Endothelial cell of umbilical vein (primary cell): ENCODE measurements around the gene C17orf113. TPM values are rescaled to one million over a fixed set of nuclear protein-coding genes. Genes with fewer than 3 reads are reported as not detected.
A peak's percentile ranks its signal among the peaks of the same experiment; 100 is the strongest.

Source experiments
- BruUV-seq: library from RNA; stranded (reverse); fragments of 400-500 nt; replicated peaks from 2 replicates; lab custom pipeline; 2021; lab: Mats Ljungman, UMichigan
- CTCF ChIA-PET: fragments of 300-600, 350-600 bp; sonication (Branson Sonifier 250); formaldehyde crosslinking; loops from one replicate; lab custom pipeline; 2021; ENCODE audit warnings: antibody characterized with exemption, inconsistent platforms; lab: Charles Lee
- POLR2A ChIA-PET: fragments of 300-600, 350-600 bp; sonication (Branson Sonifier 250); formaldehyde crosslinking; loops from one replicate; lab custom pipeline; 2021; ENCODE audit warnings: antibody characterized with exemption, inconsistent platforms; lab: Charles Lee
- DNase-seq: peaks from one replicate; pipeline ENCODE4 v3.0.0-alpha.2; 2011; ENCODE audit warnings: low read depth, low spot score
- FAIRE-seq: peaks from 2 replicates; lab custom pipeline; 2011; peaks lifted over from hg19 to GRCh38; lab: Jason Lieb, UNC
- H2AFZ ChIP-seq: 2 replicates; pipeline ENCODE4 v1.6.0; 2012; ENCODE audit warnings: low read depth, low read length, control low read depth, inconsistent platforms
- H3K27ac ChIP-seq: 2 replicates; pipeline ENCODE4 v1.5.1; 2011; ENCODE audit warnings: low read depth, mild to moderate bottlenecking, control low read depth, low read length, moderate library complexity; ENCODE audit not compliant: insufficient read depth
- H3K27me3 ChIP-seq, 2 experiments: 2 replicates each; pipeline versions ENCODE4 v1.6.0 to v1.6.1; 2011; ENCODE audit warnings: low read length in 2 of 2, mixed read lengths in 1 of 2; ENCODE audit not compliant: control insufficient read depth in 2 of 2, insufficient read depth in 2 of 2
- H3K36me3 ChIP-seq, 2 experiments: 2 replicates in 1 of 2; 3 replicates in 1 of 2; pipeline ENCODE4 v1.5.1; 2011; ENCODE audit warnings: low read length in 2 of 2, mild to moderate bottlenecking in 1 of 2, moderate library complexity in 1 of 2; ENCODE audit not compliant: control insufficient read depth in 2 of 2, insufficient read depth in 2 of 2; ENCODE audit errors: extremely low read depth in 1 of 2
- H3K4me1 ChIP-seq: 3 replicates; pipeline ENCODE4 v1.5.1; 2011; ENCODE audit warnings: mild to moderate bottlenecking, low read length; ENCODE audit not compliant: control insufficient read depth, insufficient read depth; ENCODE audit errors: extremely low read depth
- H3K4me2 ChIP-seq: 2 replicates; pipeline ENCODE4 v1.6.1; 2011; ENCODE audit warnings: low read length, control low read depth, mixed read lengths; ENCODE audit not compliant: insufficient read depth
- H3K4me3 ChIP-seq, 3 experiments: fragments of 200-600 bp in 1 of 3; sonication (generic), shearing (Covaris generic) in 1 of 3; replicated peaks in 1 of 3; 2 replicates each; pipeline ENCODE4 v1.5.1; 2011 to 2016; ENCODE audit warnings: control low read depth in 3 of 3, low read length in 3 of 3, mild to moderate bottlenecking in 2 of 3, inconsistent platforms in 1 of 3, low read depth in 1 of 3, moderate library complexity in 1 of 3; ENCODE audit not compliant: insufficient read depth in 1 of 3
- H3K79me2 ChIP-seq: 2 replicates; pipeline ENCODE4 v1.6.0; 2012; ENCODE audit warnings: low read length, inconsistent platforms; ENCODE audit not compliant: control insufficient read depth, insufficient read depth
- H3K9ac ChIP-seq: replicated peaks from 2 replicates; pipeline ENCODE3; 2011; ENCODE audit warnings: low read length, control low read depth; ENCODE audit not compliant: insufficient read depth; ENCODE audit errors: extremely low read depth
- H3K9me1 ChIP-seq: replicated peaks from 3 replicates; pipeline ENCODE4 v1.6.0; 2011; ENCODE audit warnings: mild to moderate bottlenecking, low read length; ENCODE audit not compliant: control insufficient read depth, insufficient read depth; ENCODE audit errors: extremely low read depth
- H3K9me3 ChIP-seq: replicated peaks from 2 replicates; pipeline ENCODE4 v1.5.1; 2012; ENCODE audit warnings: low read length, inconsistent platforms; ENCODE audit not compliant: control insufficient read depth, insufficient read depth
- H4K20me1 ChIP-seq: replicated peaks from 2 replicates; pipeline ENCODE3; 2011; ENCODE audit warnings: mild to moderate bottlenecking, low read length; ENCODE audit not compliant: control insufficient read depth, insufficient read depth; ENCODE audit errors: extremely low read depth
- CTCF ChIP-seq, 2 donors: IDR thresholded peaks; 1 replicate in 1 of 2; 2 replicates in 1 of 2; pipeline ENCODE4 v1.5.1; 2011; ENCODE audit warnings: low read length in 2 of 2, mild to moderate bottlenecking in 2 of 2, moderate library complexity in 2 of 2, control low read depth in 1 of 2, inconsistent platforms in 1 of 2, low read depth in 1 of 2; ENCODE audit not compliant: insufficient read depth in 1 of 2; ENCODE audit errors: extremely low read depth in 1 of 2
- EZH2 ChIP-seq: IDR thresholded peaks from 2 replicates; pipeline ENCODE4 v1.6.1; 2012; ENCODE audit warnings: borderline replicate concordance, low read depth, mild to moderate bottlenecking, moderate library complexity, low read length, inconsistent platforms; ENCODE audit not compliant: severe bottlenecking
- FOS ChIP-seq: IDR thresholded peaks from 2 replicates; pipeline ENCODE4 v1.6.1; 2011; ENCODE audit warnings: mild to moderate bottlenecking, low read length, moderate library complexity, borderline replicate concordance; ENCODE audit not compliant: insufficient read depth
- GATA2 ChIP-seq: IDR thresholded peaks from 2 replicates; pipeline ENCODE4 v1.7.0; 2011; ENCODE audit warnings: low read depth, mild to moderate bottlenecking, moderate library complexity, mixed read lengths, low read length; ENCODE audit not compliant: insufficient read length, insufficient read depth
- JUN ChIP-seq: IDR thresholded peaks from 2 replicates; pipeline ENCODE4 v1.6.1; 2011; ENCODE audit warnings: borderline replicate concordance, low read depth; ENCODE audit not compliant: insufficient read length, insufficient read depth
- MAX ChIP-seq: IDR thresholded peaks from 2 replicates; pipeline ENCODE4 v1.6.1; 2011; ENCODE audit not compliant: insufficient read depth, insufficient read length
- MYC ChIP-seq: IDR thresholded peaks from one replicate; pipeline ENCODE4 v1.6.1; 2011; ENCODE audit warnings: mild to moderate bottlenecking, low read depth, low read length
- POLR2A ChIP-seq: IDR thresholded peaks from 2 replicates; pipeline ENCODE4 v1.6.1; 2012; ENCODE audit warnings: low read depth, mild to moderate bottlenecking, control low read depth, low read length
- POLR2AphosphoS5 ChIP-seq: IDR thresholded peaks from 2 replicates; pipeline ENCODE4 v1.6.1; 2012; ENCODE audit warnings: low read depth, mild to moderate bottlenecking, control low read depth, low read length, moderate library complexity; ENCODE audit not compliant: insufficient read depth
- dilution Hi-C: fragments of 300-500 bp; cut with MboI; formaldehyde crosslinking; loops from one replicate; pipeline ENCODE4 v1.15.0; 2019; ENCODE audit warnings: low sequenced_read_pairs; ENCODE audit not compliant: extremely low pct_ligation_motif_present
- intact Hi-C: fragments of 100-400 bp; cut with micrococcal nuclease; formaldehyde crosslinking; loops from one replicate; pipeline ENCODE4 v1.10.0; 2022
- polyA plus RNA-seq, 4 experiments: library from polyadenylated mRNA; depleted of rRNA in 3 of 4; stranded (reverse) in 3 of 4; unstranded in 1 of 4; fragments of >200 nt; gene quantifications; 2 replicates each; pipeline versions ENCODE4 v1.2.1 to v1.2.3, GENCODE V29; 2011 to 2012; ENCODE audit warnings: missing spikeins in 1 of 4
- total RNA-seq: library from RNA; stranded (reverse); gene quantifications from 2 replicates; pipeline ENCODE4 v1.2.3, GENCODE V29; 2021

C17orf113 gene
- total and polyA plus RNA-seq, 2 donors (not counting 3 experiments of a cell fraction or from before 2014, with no cell fraction given): 0.20 to 0.30 TPM

- H3K4me3 ChIP-seq: peak overlapping the region in 1 of 3 experiments; percentile 49
- H4K20me1 ChIP-seq: no peaks in the 10 kb centered on the region
- intact Hi-C loops (no loop called here), dilution Hi-C loops (no loop called here)
- H3K27ac ChIP-seq: no peak overlapping the region
- DNase-seq (no peak), FAIRE-seq (no peak)
- H3K4me1 ChIP-seq: no peaks in the 10 kb centered on the region
- H3K4me2 ChIP-seq: no peak overlapping the region
- POLR2A ChIA-PET: no interaction called here
- no peaks in the 10 kb centered on the region for H3K79me2 ChIP-seq
- BruUV-seq: no TSS peak
- peaks cover 28 to 42% of the 10 kb centered on the region in 2 experiments for H3K27me3 ChIP-seq
- no peaks in the 10 kb centered on the region for H3K9me1 ChIP-seq
- no peak overlapping the region for H3K9ac ChIP-seq
- peak overlapping the region; percentile 64 for H2AFZ ChIP-seq
- TF ChIP-seq FOS: no peak
- no peak for TF ChIP-seq EZH2
- TF ChIP-seq POLR2A: no peak
- no peak for TF ChIP-seq CTCF (IDR thresholded peaks at IDR 0.05; ENCODE audit: extremely low read depth in 1 of 2, insufficient read depth in 1 of 2, low read depth in 1 of 2, low read length in 2 of 2)
- no peak for TF ChIP-seq MYC
- no peak for TF ChIP-seq JUN
- TF ChIP-seq POLR2AphosphoS5: no peak
- TF ChIP-seq MAX: no peak
- TF ChIP-seq GATA2: no peak
- no peaks in the 10 kb centered on the region for H3K36me3 ChIP-seq
- CTCF ChIA-PET: interaction anchor here (1.0 to 1.7 kb wide), 5 partner anchors 11 to 65 kb away, joined by 3 to 9 read pairs (median 4); no protein-coding TSS in a partner anchor
- no peaks in the 10 kb centered on the region for H3K9me3 ChIP-seq
Observed at GRCh38 chr17:42051013-42051400, 606 bp upstream of the C17orf113 start.
